Measurements from ENCODE around the gene MYD88.

- no peak for TF ChIP-seq POLR2A (IDR thresholded peaks at IDR 0.05)
- TF ChIP-seq CTCF (IDR thresholded peaks at IDR 0.05): no peak
Observed at GRCh38 chr3:38089163-38089562, 49.3 kb upstream of the MYD88 start.
